Adipose tissue (tissue), 3 donors: ENCODE results near the gene CEP78. TPM values are rescaled to one million over a fixed set of nuclear protein-coding genes. Genes with fewer than 3 reads are reported as not detected.
"Not testable (repeated sequence)": the region's sequence is repeated elsewhere in the genome, so short reads cannot be mapped to it uniquely, and the experiment has no call there.

Experiments
- H3K27ac ChIP-seq: one replicate; pipeline ENCODE4 v1.5.1; 2013; ENCODE audit warnings: low read depth, low read length
- WGBS, 3 donors: extraction: QIAGEN DNeasy Blood & Tissue Kit; methylation state at CpG; one replicate each; pipeline ENCODE4 v1.1.7; 2013; 5-methylcytosine and 5-hydroxymethylcytosine counted together
- polyA plus RNA-seq, 3 donors: library from polyadenylated mRNA; stranded (reverse); fragments of 200-250 nt; gene quantifications; one replicate each; pipeline ENCODE4 v1.2.3, GENCODE V29; 2013
- donor health status: healthy with polysubstance abuse.
- donor health status: Bipolar disorder and iron deficiency.
- donor health status: healthy.

Gene CEP78
- 1 to 10 TPM; 2.3 to 7.0 (median 3.2) TPM for polyA plus RNA-seq

GRCh38 chr9:78235762-78236550 is at the start of gene CEP78:
Gene CEP78, plus strand, starts transcription at chr9:78236075. Its CDS starts 276 bp downstream, at chr9:78236351.
- H3K27ac ChIP-seq, result no peak within 1 kb of the TSS
- WGBS, 3 donors, result 0 to 1% (median 0%) methylated on average over 75 to 87 of the region's 87 CpGs

GRCh38 chr9:78187763-78188484 is 48.0 kb upstream of the CEP78 start:
- no peak overlapping the region for H3K27ac ChIP-seq
- WGBS, 3 donors, result 76 to 92% (median 80%) methylated on average over 5 of the region's 5 CpGs

GRCh38 chr9:78188594-78188993 is 47.3 kb upstream of the CEP78 start:
- H3K27ac ChIP-seq, result no peak overlapping the region
- WGBS, 3 donors, result 83 to 89% (median 86%) methylated on average over 1 of the region's 1 CpG

GRCh38 chr9:78189001-78189400 is 46.9 kb upstream of the CEP78 start:
- 81 to 87% (median 84%) methylated on average over 5 of the region's 5 CpGs for WGBS, 3 donors
- H3K27ac ChIP-seq, result no peak overlapping the region

- H3K27ac ChIP-seq, result no peak overlapping the region
- 79 to 82% (median 81%) methylated on average over 5 of the region's 5 CpGs for WGBS, 3 donors
These were observed 46.4 kb upstream of the CEP78 start for GRCh38 chr9:78189461-78189860.

GRCh38 chr9:78191931-78192330 is 43.9 kb upstream of the CEP78 start:
- no peak overlapping the region for H3K27ac ChIP-seq

- no peak overlapping the region for H3K27ac ChIP-seq
- WGBS, 3 donors, result 74 to 91% (median 81%) methylated on average over 1 of the region's 1 CpG
These were observed 39.6 kb upstream of the CEP78 start for GRCh38 chr9:78196258-78196657.

GRCh38 chr9:78201158-78201777 is 34.6 kb upstream of the CEP78 start:
- H3K27ac ChIP-seq, result not testable (repeated sequence)
- 36 to 46% (median 40%) methylated on average over 16 of the region's 16 CpGs for whole genome bisulfite sequencing, 3 donors

- no peak overlapping the region for H3K27ac ChIP-seq
- WGBS, 3 donors, result 51 to 71% (median 70%) methylated on average over 2 of the region's 2 CpGs
These were observed 28.6 kb upstream of the CEP78 start for GRCh38 chr9:78207319-78207718.

GRCh38 chr9:78207901-78208300 is 28.0 kb upstream of the CEP78 start:
- no peak overlapping the region for H3K27ac ChIP-seq
- 15 to 57% (median 57%) methylated on average over 4 of the region's 4 CpGs for WGBS, 3 donors

- no peak overlapping the region for H3K27ac ChIP-seq
- WGBS, 3 donors, result 76 to 97% (median 95%) methylated on average over 7 of the region's 7 CpGs
These were observed 26.7 kb upstream of the CEP78 start for GRCh38 chr9:78209127-78209526.

GRCh38 chr9:78210841-78211301 is 25.0 kb upstream of the CEP78 start:
- H3K27ac ChIP-seq, result no peak overlapping the region
- WGBS, 3 donors, result 75 to 83% (median 80%) methylated on average over 4 of the region's 4 CpGs

- no peak overlapping the region for H3K27ac ChIP-seq
These were observed 23.0 kb upstream of the CEP78 start for GRCh38 chr9:78212868-78213267.

- no peak overlapping the region for H3K27ac ChIP-seq
- WGBS, 3 donors, result 14 to 17% (median 15%) methylated on average over 4 of the region's 4 CpGs
These were observed 22.2 kb upstream of the CEP78 start for GRCh38 chr9:78213712-78214111.

- 83 to 89% (median 89%) methylated on average over 1 of the region's 1 CpG for WGBS, 3 donors
These were observed 21.4 kb upstream of the CEP78 start for GRCh38 chr9:78214492-78214891.

GRCh38 chr9:78215706-78216105 is 20.2 kb upstream of the CEP78 start:
- WGBS, 3 donors, result 78 to 91% (median 90%) methylated on average over 2 of the region's 2 CpGs

More at GRCh38 chr9:78214492-78214891, 21.4 kb upstream of the CEP78 start:
- no peak overlapping the region for H3K27ac ChIP-seq

GRCh38 chr9:78218890-78219289 is 17.0 kb upstream of the CEP78 start:
- 82 to 89% (median 87%) methylated on average over 13 of the region's 13 CpGs for WGBS, 3 donors
- no peak overlapping the region for H3K27ac ChIP-seq

More at GRCh38 chr9:78215706-78216105, 20.2 kb upstream of the CEP78 start:
- H3K27ac ChIP-seq, result no peak overlapping the region

GRCh38 chr9:78221425-78221824 is 14.4 kb upstream of the CEP78 start:
- no peak overlapping the region for H3K27ac ChIP-seq
- WGBS, 3 donors, result 61 to 73% (median 63%) methylated on average over 2 of the region's 2 CpGs

GRCh38 chr9:78221841-78222240 is 14.0 kb upstream of the CEP78 start:
- WGBS, 3 donors, result 81 to 92% (median 86%) methylated on average over 3 of the region's 3 CpGs
- not testable (repeated sequence) for H3K27ac ChIP-seq
